HG02798 (cell line): ENCODE data around the gene LARP1.
"Not testable (repeated sequence)": the region's sequence is repeated elsewhere in the genome, so short reads cannot be mapped to it uniquely, and the experiment has no call there.

ENCODE experiments used
- ATAC-seq: cut with Tn5 transposase; IDR thresholded peaks from one replicate; pipeline ENCODE4 v1.9.1; 2021; ENCODE audit warnings: mild to moderate bottlenecking; ENCODE audit not compliant: unreplicated experiment, poor library complexity

LARP1 gene

GRCh38 chr5:154758977-154759376, 3.8 kb downstream of the LARP1 start:
- no peak for ATAC-seq

- ATAC-seq = not testable (repeated sequence)
Measured at GRCh38 chr5:154759868-154760267, 4.7 kb downstream of the LARP1 start.

- peak; percentile 54 for ATAC-seq
Measured at GRCh38 chr5:154761046-154761736, 6.0 kb downstream of the LARP1 start.

- no peak for ATAC-seq
Measured at GRCh38 chr5:154762261-154762660, 7.1 kb downstream of the LARP1 start.

GRCh38 chr5:154762700-154763099, 7.5 kb downstream of the LARP1 start:
- ATAC-seq = no peak

- ATAC-seq = no peak
Measured at GRCh38 chr5:154764967-154765366, 9.8 kb downstream of the LARP1 start.

- no peak for ATAC-seq
Measured at GRCh38 chr5:154765396-154765925, 10.3 kb downstream of the LARP1 start.

GRCh38 chr5:154766558-154767281, 11.5 kb downstream of the LARP1 start:
- ATAC-seq = peak; percentile 35

- ATAC-seq = no peak
Measured at GRCh38 chr5:154767576-154767975, 12.4 kb downstream of the LARP1 start.

GRCh38 chr5:154768207-154768606, 13.0 kb downstream of the LARP1 start:
- ATAC-seq = no peak

- ATAC-seq = no peak
Measured at GRCh38 chr5:154770111-154770510, 14.9 kb downstream of the LARP1 start.

GRCh38 chr5:154771383-154771901, 16.3 kb downstream of the LARP1 start:
- no peak for ATAC-seq

- ATAC-seq = no peak
Measured at GRCh38 chr5:154773326-154773725, 18.1 kb downstream of the LARP1 start.

- no peak for ATAC-seq
Measured at GRCh38 chr5:154776167-154776566, 21.0 kb downstream of the LARP1 start.

GRCh38 chr5:154778534-154778933, 23.4 kb downstream of the LARP1 start:
- ATAC-seq = no peak

- ATAC-seq = no peak
Measured at GRCh38 chr5:154779105-154779504, 23.9 kb downstream of the LARP1 start.

GRCh38 chr5:154780128-154780527, 25.0 kb downstream of the LARP1 start:
- no peak for ATAC-seq

- ATAC-seq = no peak
Measured at GRCh38 chr5:154782326-154782725, 27.1 kb downstream of the LARP1 start.

GRCh38 chr5:154782812-154783592, 27.8 kb downstream of the LARP1 start:
- peak; percentile 15 for ATAC-seq

- peak; percentile 78 for ATAC-seq
Measured at GRCh38 chr5:154783774-154784460, 28.7 kb downstream of the LARP1 start.
